ENCODE data around the gene JHY. TPM values are rescaled to one million over a fixed set of nuclear protein-coding genes. Genes with fewer than 3 reads are reported as not detected.

JHY gene
- total and polyA plus RNA-seq, 2 of the 4 experiments (the other 2 are of a cell fraction): 0.51 to 0.54 TPM

- CTCF ChIA-PET: no interaction called here
- DNase-seq: no peak
These were observed 16.2 kb downstream of the JHY start for GRCh38 chr11:122898799-122899198.

More at GRCh38 chr11:122898799-122899198, 16.2 kb downstream of the JHY start:
- no peak overlapping the region for H3K27ac ChIP-seq (ENCODE audit: insufficient read depth, low read length)
- TF ChIP-seq MAFK (IDR thresholded peaks at IDR 0.05; ENCODE audit: low read depth, low read length): no peak
- no peak for TF ChIP-seq RFX5 (IDR thresholded peaks at IDR 0.05; ENCODE audit: low read depth, low read length)
- TF ChIP-seq CHD1 (IDR thresholded peaks at IDR 0.05; ENCODE audit: low read depth, low read length): no peak
- TF ChIP-seq, protein P1, sequence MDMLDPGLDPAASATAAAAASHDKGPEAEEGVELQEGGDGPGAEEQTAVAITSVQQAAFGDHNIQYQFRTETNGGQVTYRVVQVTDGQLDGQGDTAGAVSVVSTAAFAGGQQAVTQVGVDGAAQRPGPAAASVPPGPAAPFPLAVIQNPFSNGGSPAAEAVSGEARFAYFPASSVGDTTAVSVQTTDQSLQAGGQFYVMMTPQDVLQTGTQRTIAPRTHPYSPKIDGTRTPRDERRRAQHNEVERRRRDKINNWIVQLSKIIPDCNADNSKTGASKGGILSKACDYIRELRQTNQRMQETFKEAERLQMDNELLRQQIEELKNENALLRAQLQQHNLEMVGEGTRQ (IDR thresholded peaks at IDR 0.05; ENCODE audit: low read depth, low read length): no peak
- TF ChIP-seq POLR2A (IDR thresholded peaks at IDR 0.05; ENCODE audit: low read depth, low read length): no peak
- TF ChIP-seq RCOR1 (IDR thresholded peaks at IDR 0.05; ENCODE audit: insufficient replicate concordance, low read length): no peak
- no peak for TF ChIP-seq SMC3 (IDR thresholded peaks at IDR 0.05; ENCODE audit: low read depth, low read length)
- no peak for TF ChIP-seq NFE2L2 (IDR thresholded peaks at IDR 0.05; ENCODE audit: low read depth, low read length)
- TF ChIP-seq FOS (IDR thresholded peaks at IDR 0.05; ENCODE audit: low read depth, low read length): no peak
- TF ChIP-seq CTCF (conservative IDR thresholded peaks at IDR 0.05; ENCODE audit: low read depth, low read length): no peak
- no peak for TF ChIP-seq MAZ (IDR thresholded peaks at IDR 0.05; ENCODE audit: borderline replicate concordance, low read depth, low read length)
- no peak for TF ChIP-seq ELK1 (IDR thresholded peaks at IDR 0.05; ENCODE audit: borderline replicate concordance, low read depth, low read length)
- TF ChIP-seq BHLHE40 (IDR thresholded peaks at IDR 0.05; ENCODE audit: low read depth, low read length): no peak
- TF ChIP-seq CEBPB (IDR thresholded peaks at IDR 0.05; ENCODE audit: low read depth, low read length): no peak
- no peaks in the 10 kb centered on the region; the same call in 1 of the 2 replicates for H3K27me3 ChIP-seq (ENCODE audit: control insufficient read depth, insufficient read depth, low read length)
- no peak overlapping the region for H4K5ac ChIP-seq (ENCODE audit: low read depth, low read length)
- intact Hi-C loops (cut with micrococcal nuclease): no loop called here
- H3K56ac ChIP-seq (ENCODE audit: extremely low read depth, insufficient read depth, low read length): no peak overlapping the region
- 0 out of 2 replicates have a peak overlapping the region, but pooled peaks have one; percentile 26 for H3K4ac ChIP-seq (ENCODE audit: low read depth, low read length)
- in situ Hi-C loops (cut with MboI; ENCODE audit: low sequenced_read_pairs): no loop called here
- no peak overlapping the region for H4K8ac ChIP-seq (ENCODE audit: low read depth in 2 of 2, low read length in 2 of 2)
- no peak overlapping the region; the same call in 1 of the 2 replicates for H4K91ac ChIP-seq (ENCODE audit: insufficient read depth, low read depth, low read length)
- H2AK5ac ChIP-seq (ENCODE audit: low read depth, low read length): no peak overlapping the region; the same call in 1 of the 2 replicates
- no peaks in the 10 kb centered on the region for H4K20me1 ChIP-seq (ENCODE audit: insufficient read depth, low read length)
- no peak overlapping the region for H2BK20ac ChIP-seq (ENCODE audit: low read depth, low read length)
- no peak overlapping the region for H3K18ac ChIP-seq (ENCODE audit: low read depth, low read length)
- no peak for ATAC-seq (ENCODE audit: low read depth)
- H3K4me2 ChIP-seq (ENCODE audit: low read depth, low read length): no peak overlapping the region
- H3K14ac ChIP-seq (replicated peaks; ENCODE audit: low read depth, low read length): no peak overlapping the region
- H2BK120ac ChIP-seq (ENCODE audit: low read depth, low read length): peak overlapping the region; percentile 44; the same call in 1 of the 2 replicates
- H3K23ac ChIP-seq (ENCODE audit: low read depth, low read length): peak overlapping the region; percentile 45; the same call in 1 of the 2 replicates
- BruUV-seq (replicated peaks): no TSS peak
- POLR2A ChIA-PET (ENCODE audit: unreplicated experiment): interaction anchor here (0.9 kb wide), 1 partner anchor 12 kb away, joined by 4 read pairs; no protein-coding TSS in a partner anchor
- no peak overlapping the region for H2AK9ac ChIP-seq (replicated peaks; ENCODE audit: low read depth, low read length, poor library complexity)
- no peaks in the 10 kb centered on the region for H3K36me3 ChIP-seq (ENCODE audit: control insufficient read depth, insufficient read depth, low read length)
- H2AFZ ChIP-seq (replicated peaks; ENCODE audit: low read length, poor library complexity): peak overlapping the region; percentile 52
- no peak overlapping the region for H3K9ac ChIP-seq (ENCODE audit: low read depth, low read length)
- no peak overlapping the region for H2BK5ac ChIP-seq (ENCODE audit: low read depth, low read length, poor library complexity, severe bottlenecking)
- H3K4me3 ChIP-seq (ENCODE audit: insufficient read depth, low read depth, low read length): no peak overlapping the region
- H2BK15ac ChIP-seq (ENCODE audit: low read depth, low read length): no peak overlapping the region; the same call in 2 of the 3 replicates
- H3K9me1 ChIP-seq (ENCODE audit: insufficient read depth, low read length): peaks cover 7% of the 10 kb centered on the region
- peaks cover 3% of the 10 kb centered on the region; the same call in 1 of the 2 replicates for H3K4me1 ChIP-seq (ENCODE audit: control insufficient read depth, insufficient read depth, low read length)
- dilution Hi-C loops (cut with HindIII; ENCODE audit: low sequenced_read_pairs, unreplicated experiment): no loop called here
- 71% methylated on average over 5 of the region's 6 CpGs; no CpG with 5 or more reads in 1 of the 2 experiments for WGBS, 2 experiments (ENCODE audit: extremely low coverage in 2 of 2, insufficient read length in 1 of 2)
- no peaks in the 10 kb centered on the region for H3K9me3 ChIP-seq (ENCODE audit: control insufficient read depth, insufficient read depth, low read length)
- no peaks in the 10 kb centered on the region for H3K79me1 ChIP-seq (ENCODE audit: low read depth in 1 of 2, low read length in 2 of 2)
